ENCODE measurements around the gene HIVEP1. TPM values are rescaled to one million over a fixed set of nuclear protein-coding genes. Genes with fewer than 3 reads are reported as not detected.

Gene HIVEP1
- total RNA-seq, 2 donors from 2014 or later = 16.1 to 18.8 TPM

GRCh38 chr6:12033770-12034169 lies 21.7 kb downstream of the HIVEP1 start:
- Histone ChIP-seq H3K36me3 (no peaks in the 10 kb centered on the region), H3K4me3 (no peak overlapping the region), H3K9me3 (peaks cover 0 to 18% of the 10 kb centered on the region in 2 donors), H3K27me3 (no peaks in the 10 kb centered on the region), H3K27ac (no peak overlapping the region), H3K4me1 (peaks cover 0 to 20% of the 10 kb centered on the region in 2 donors)
- no peak for DNase-seq (ENCODE audit: low spot score)
- no peak for TF ChIP-seq CTCF (IDR thresholded peaks at IDR 0.05)

- Histone ChIP-seq H3K4me1 (peaks cover 0 to 20% of the 10 kb centered on the region in 2 donors), H3K36me3 (no peaks in the 10 kb centered on the region), H3K27ac (no peak overlapping the region), H3K27me3 (no peaks in the 10 kb centered on the region), H3K4me3 (no peak overlapping the region), H3K9me3 (peaks cover 0 to 15% of the 10 kb centered on the region in 2 donors)
- no peak for TF ChIP-seq CTCF (IDR thresholded peaks at IDR 0.05)
- DNase-seq (ENCODE audit: low spot score) = no peak
Observed at GRCh38 chr6:12034349-12034748, 22.2 kb downstream of the HIVEP1 start.

GRCh38 chr6:12034837-12035236 lies 22.7 kb downstream of the HIVEP1 start:
- Histone ChIP-seq H3K4me3 (no peak overlapping the region), H3K9me3 (peaks cover 0 to 10% of the 10 kb centered on the region in 2 donors), H3K27me3 (no peaks in the 10 kb centered on the region), H3K36me3 (no peaks in the 10 kb centered on the region), H3K4me1 (peaks cover 0 to 23% of the 10 kb centered on the region in 2 donors), H3K27ac (no peak overlapping the region)
- TF ChIP-seq CTCF (IDR thresholded peaks at IDR 0.05) = no peak
- no peak for DNase-seq (ENCODE audit: low spot score)

- TF ChIP-seq CTCF (IDR thresholded peaks at IDR 0.05) = no peak
- no peak for DNase-seq (ENCODE audit: low spot score)
- Histone ChIP-seq H3K27me3 (no peaks in the 10 kb centered on the region), H3K27ac (no peak overlapping the region), H3K4me1 (peaks cover 0 to 25% of the 10 kb centered on the region in 2 donors), H3K4me3 (no peak overlapping the region), H3K36me3 (no peaks in the 10 kb centered on the region), H3K9me3 (no peaks in the 10 kb centered on the region)
Observed at GRCh38 chr6:12036766-12037165, 24.7 kb downstream of the HIVEP1 start.

GRCh38 chr6:12037798-12038197 lies 25.7 kb downstream of the HIVEP1 start:
- no peaks in the 10 kb centered on the region for H3K36me3 ChIP-seq

More at GRCh38 chr6:12037798-12038197, 25.7 kb downstream of the HIVEP1 start:
- Histone ChIP-seq H3K27ac (no peak overlapping the region), H3K4me1 (peaks cover 0 to 25% of the 10 kb centered on the region in 2 donors), H3K27me3 (no peaks in the 10 kb centered on the region), H3K9me3 (no peaks in the 10 kb centered on the region), H3K4me3 (no peak overlapping the region)
- no peak for TF ChIP-seq CTCF (IDR thresholded peaks at IDR 0.05)
- DNase-seq (ENCODE audit: low spot score) = no peak
